Astrocyte (in vitro differentiated cells and primary cell): ENCODE results near the gene UHRF2.

Experiments
- EZH2 ChIP-seq: IDR thresholded peaks from 2 replicates; pipeline ENCODE4 v1.6.1; 2012; ENCODE audit warnings: mild to moderate bottlenecking, low read length, inconsistent platforms; ENCODE audit not compliant: insufficient read depth
- TF ChIP-seq, protein P1 (sequence below): IDR thresholded peaks from 2 replicates; pipeline ENCODE4 v1.5.1; 2011; ENCODE audit warnings: low read depth, mild to moderate bottlenecking, inconsistent platforms, low read length, moderate library complexity; ENCODE audit not compliant: insufficient read depth

DNA sequence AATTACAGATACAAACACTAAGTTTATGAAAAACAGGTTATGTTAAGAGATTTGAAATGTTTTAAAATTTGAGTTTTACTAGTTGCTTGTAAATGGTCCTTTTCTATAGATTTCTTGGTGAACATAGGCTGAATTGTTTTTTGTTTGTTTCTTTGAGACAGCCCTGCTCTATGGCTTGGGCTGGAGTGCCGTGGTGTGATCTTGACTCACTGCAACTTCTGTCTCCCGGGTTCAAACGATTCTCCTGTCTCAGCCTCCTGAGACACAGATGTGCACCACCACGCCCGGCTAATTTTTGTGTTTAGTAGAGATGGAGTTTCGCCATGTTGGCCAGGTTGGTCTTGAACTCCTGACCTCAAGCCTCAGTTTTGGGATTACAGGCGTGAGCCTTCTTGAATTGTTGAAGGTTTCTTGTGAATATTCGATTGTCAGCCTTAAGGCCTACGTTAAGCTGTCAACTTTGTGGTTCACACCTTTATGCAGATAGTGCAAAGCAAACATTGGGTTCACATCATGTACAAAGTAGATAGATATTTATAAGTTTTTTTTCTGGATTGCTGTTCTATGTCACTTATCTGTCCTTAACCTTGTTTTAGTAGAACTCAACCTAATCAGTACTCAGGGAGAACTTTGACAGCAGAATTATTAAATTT is 26.2 kb downstream of the UHRF2 start:
- TF ChIP-seq, protein P1, sequence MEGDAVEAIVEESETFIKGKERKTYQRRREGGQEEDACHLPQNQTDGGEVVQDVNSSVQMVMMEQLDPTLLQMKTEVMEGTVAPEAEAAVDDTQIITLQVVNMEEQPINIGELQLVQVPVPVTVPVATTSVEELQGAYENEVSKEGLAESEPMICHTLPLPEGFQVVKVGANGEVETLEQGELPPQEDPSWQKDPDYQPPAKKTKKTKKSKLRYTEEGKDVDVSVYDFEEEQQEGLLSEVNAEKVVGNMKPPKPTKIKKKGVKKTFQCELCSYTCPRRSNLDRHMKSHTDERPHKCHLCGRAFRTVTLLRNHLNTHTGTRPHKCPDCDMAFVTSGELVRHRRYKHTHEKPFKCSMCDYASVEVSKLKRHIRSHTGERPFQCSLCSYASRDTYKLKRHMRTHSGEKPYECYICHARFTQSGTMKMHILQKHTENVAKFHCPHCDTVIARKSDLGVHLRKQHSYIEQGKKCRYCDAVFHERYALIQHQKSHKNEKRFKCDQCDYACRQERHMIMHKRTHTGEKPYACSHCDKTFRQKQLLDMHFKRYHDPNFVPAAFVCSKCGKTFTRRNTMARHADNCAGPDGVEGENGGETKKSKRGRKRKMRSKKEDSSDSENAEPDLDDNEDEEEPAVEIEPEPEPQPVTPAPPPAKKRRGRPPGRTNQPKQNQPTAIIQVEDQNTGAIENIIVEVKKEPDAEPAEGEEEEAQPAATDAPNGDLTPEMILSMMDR = no peak
- no peak for TF ChIP-seq EZH2
